ENCODE results near the gene TMPRSS11E. TPM values are rescaled to one million over a fixed set of nuclear protein-coding genes. Genes with fewer than 3 reads are reported as not detected.
A peak's percentile ranks its signal among the peaks of the same experiment; 100 is the strongest.
"Not testable (repeated sequence)": the region's sequence is repeated elsewhere in the genome, so short reads cannot be mapped to it uniquely, and the experiment has no call there.

TMPRSS11E gene
- total RNA-seq, 1 donor from 2014 or later = not detected

DNA sequence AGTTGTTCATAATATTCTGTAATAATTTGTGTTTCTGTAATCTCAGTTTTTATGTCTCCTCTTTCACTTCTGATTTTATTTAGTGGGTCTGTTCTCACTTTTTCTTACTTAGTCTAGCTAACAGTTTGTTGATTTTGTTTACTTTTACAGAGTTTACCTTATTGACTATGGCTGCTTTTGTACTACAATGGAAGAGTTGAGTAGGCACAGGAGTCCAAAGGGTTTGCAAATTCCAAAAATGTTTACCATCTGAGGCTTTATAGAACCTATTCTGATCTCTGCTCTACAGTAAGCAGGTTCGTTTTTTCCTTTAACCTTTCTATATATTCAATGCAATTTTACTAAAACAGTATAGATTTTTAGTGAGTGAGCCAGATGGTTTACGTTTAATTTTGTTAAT, 73.7 kb downstream of the TMPRSS11E start:
- intact Hi-C loops (cut with micrococcal nuclease) = no loop called here
- DNase-seq = no peak
- ATAC-seq = no peak

DNA sequence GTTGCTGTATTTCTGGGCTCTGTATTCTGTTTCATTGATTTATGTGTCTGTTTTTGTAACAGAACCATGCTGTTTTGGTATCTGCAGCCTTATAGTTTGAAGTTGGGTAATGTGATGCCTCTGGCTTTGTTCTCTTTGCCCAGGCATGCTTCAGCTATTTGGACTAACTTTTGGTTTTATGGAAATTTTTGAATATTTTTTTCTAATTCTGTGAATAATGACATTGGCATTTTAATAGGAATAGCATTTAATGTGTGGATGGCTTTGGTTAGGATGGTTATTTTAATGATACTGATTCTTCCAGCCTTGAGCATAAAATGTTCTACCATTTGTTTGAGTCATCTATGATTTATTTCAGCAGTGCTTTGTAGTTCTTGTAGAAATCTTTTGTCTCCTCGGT, 75.0 kb downstream of the TMPRSS11E start:
- ATAC-seq; intact Hi-C loops (cut with micrococcal nuclease); DNase-seq: not testable (repeated sequence)

DNA sequence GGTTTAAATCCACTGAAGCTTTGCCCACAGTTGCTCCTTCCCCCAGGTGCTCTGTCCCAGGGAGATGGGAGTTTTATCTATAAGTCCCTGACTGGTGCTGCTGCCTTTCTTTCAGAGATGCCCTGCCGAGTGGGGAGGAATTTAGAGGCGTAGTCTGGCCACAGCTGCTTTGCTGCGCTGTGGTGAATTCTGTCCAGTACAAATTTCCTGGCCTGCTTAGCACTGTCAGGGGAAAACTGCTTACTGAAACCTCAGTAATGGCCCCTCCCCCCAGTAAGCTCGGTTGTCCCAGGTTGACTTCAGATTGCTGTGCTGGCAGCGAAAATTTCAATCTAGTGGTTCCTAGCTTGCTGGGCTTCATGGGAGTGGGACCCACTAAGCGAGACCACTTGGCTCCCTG, 88.7 kb downstream of the TMPRSS11E start:
- ATAC-seq = no peak
- no peak for DNase-seq
- intact Hi-C loops (cut with micrococcal nuclease) = no loop called here

DNA sequence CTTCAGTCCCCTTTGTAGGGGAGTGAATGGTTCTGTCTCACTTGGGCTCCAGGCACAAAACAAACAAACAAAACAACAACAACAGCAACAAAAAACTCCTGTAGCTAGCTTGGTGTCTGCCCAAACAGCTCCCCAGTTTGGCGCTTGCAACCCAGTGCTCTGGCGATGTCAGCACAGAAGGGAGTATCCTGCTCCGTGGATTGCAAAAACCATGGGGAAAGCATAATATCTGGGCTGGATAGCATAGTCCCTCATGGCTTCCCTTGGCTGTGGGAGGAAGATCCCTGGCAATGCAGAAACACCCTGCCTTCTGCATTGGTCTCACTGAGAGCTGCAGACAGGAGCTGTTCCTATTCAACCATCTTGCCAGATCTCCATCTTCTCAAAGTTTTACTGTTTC, 89.1 kb downstream of the TMPRSS11E start:
- no peak for ATAC-seq
- intact Hi-C loops (cut with micrococcal nuclease) = no loop called here
- DNase-seq = no peak

DNA sequence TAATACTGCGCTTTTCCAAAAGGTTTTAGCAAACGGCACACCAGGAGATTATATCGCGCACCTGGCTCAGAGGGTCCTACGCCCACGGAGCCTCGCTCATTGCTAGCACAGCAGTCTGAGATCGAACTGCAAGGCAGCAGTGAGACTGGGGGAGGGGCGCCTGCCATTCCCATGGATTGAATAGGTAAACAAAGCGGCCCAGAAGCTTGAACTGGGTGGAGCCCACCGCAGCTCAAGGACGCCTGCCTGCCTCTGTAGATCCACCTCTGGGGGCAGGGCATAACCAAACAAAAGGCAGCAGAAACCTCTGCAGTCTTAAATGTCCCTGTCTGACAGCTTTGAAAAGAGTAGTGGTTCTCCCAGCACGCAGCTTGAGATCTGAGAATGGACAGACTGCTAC, 95.5 kb downstream of the TMPRSS11E start:
- intact Hi-C loops (cut with micrococcal nuclease); ATAC-seq: not testable (repeated sequence)
- DNase-seq = peak; percentile 15

Other genes starting within 250 kb of the TMPRSS11E start
- not detected for gene TMPRSS11B, start 201.8 kb upstream of the TMPRSS11E start, total RNA-seq
- 57.1 TPM for gene YTHDC1, start 97.4 kb upstream of the TMPRSS11E start, total RNA-seq
- gene UGT2B17, start 128.9 kb downstream of the TMPRSS11E start, total RNA-seq = not detected
- not detected for gene UGT2B15, start 223.2 kb downstream of the TMPRSS11E start, total RNA-seq

Data from left ventricle myocardium superior (tissue), 1 donor.